ENCODE results near the gene C1orf53. TPM values are rescaled to one million over a fixed set of nuclear protein-coding genes. Genes with fewer than 3 reads are reported as not detected.

The C1orf53 gene
- total and polyA plus RNA-seq, 2 of the 13 experiments (the other 11 are each of a cell fraction or from before 2014, with no cell fraction given): 5.8 to 10.1 TPM

GRCh38 chr1:197915862-197916499 lies 13.6 kb downstream of the C1orf53 start (continued):
- TF ChIP-seq HBP1 (CRISPR knock-in tag; IDR thresholded peaks at IDR 0.05; ENCODE audit: low read depth): no peak
- no peak for TF ChIP-seq ZNF691 (CRISPR knock-in tag; IDR thresholded peaks at IDR 0.05; ENCODE audit: borderline replicate concordance, low read depth)
- TF ChIP-seq ZNF367 (CRISPR knock-in tag; IDR thresholded peaks at IDR 0.05; ENCODE audit: borderline replicate concordance): no peak
- no peak; the same call in 1 of the 2 replicates for TF ChIP-seq FOXC1 (CRISPR knock-in tag; IDR thresholded peaks at IDR 0.05; ENCODE audit: borderline replicate concordance)
- TF ChIP-seq PAX8 (CRISPR knock-in tag; IDR thresholded peaks at IDR 0.05; ENCODE audit: borderline replicate concordance): no peak
- no peak for TF ChIP-seq ZNF451 (CRISPR knock-in tag; IDR thresholded peaks at IDR 0.05)
- TF ChIP-seq NFE2L2 (IDR thresholded peaks at IDR 0.05; ENCODE audit: low read length): no peak
- no peak for TF ChIP-seq HCFC1 (IDR thresholded peaks at IDR 0.05; ENCODE audit: low read depth, low read length)
- TF ChIP-seq HIVEP1 (CRISPR knock-in tag; IDR thresholded peaks at IDR 0.05): no peak
- TF ChIP-seq, protein P1, sequence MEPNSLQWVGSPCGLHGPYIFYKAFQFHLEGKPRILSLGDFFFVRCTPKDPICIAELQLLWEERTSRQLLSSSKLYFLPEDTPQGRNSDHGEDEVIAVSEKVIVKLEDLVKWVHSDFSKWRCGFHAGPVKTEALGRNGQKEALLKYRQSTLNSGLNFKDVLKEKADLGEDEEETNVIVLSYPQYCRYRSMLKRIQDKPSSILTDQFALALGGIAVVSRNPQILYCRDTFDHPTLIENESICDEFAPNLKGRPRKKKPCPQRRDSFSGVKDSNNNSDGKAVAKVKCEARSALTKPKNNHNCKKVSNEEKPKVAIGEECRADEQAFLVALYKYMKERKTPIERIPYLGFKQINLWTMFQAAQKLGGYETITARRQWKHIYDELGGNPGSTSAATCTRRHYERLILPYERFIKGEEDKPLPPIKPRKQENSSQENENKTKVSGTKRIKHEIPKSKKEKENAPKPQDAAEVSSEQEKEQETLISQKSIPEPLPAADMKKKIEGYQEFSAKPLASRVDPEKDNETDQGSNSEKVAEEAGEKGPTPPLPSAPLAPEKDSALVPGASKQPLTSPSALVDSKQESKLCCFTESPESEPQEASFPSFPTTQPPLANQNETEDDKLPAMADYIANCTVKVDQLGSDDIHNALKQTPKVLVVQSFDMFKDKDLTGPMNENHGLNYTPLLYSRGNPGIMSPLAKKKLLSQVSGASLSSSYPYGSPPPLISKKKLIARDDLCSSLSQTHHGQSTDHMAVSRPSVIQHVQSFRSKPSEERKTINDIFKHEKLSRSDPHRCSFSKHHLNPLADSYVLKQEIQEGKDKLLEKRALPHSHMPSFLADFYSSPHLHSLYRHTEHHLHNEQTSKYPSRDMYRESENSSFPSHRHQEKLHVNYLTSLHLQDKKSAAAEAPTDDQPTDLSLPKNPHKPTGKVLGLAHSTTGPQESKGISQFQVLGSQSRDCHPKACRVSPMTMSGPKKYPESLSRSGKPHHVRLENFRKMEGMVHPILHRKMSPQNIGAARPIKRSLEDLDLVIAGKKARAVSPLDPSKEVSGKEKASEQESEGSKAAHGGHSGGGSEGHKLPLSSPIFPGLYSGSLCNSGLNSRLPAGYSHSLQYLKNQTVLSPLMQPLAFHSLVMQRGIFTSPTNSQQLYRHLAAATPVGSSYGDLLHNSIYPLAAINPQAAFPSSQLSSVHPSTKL (CRISPR knock-in tag; IDR thresholded peaks at IDR 0.05): peak; percentile 18; the same call in 1 of the 2 replicates
- TF ChIP-seq ZNF33B (CRISPR knock-in tag; IDR thresholded peaks at IDR 0.05): no peak
- TF ChIP-seq RNF2 (conservative IDR thresholded peaks at IDR 0.05; ENCODE audit: low read depth): no peak; the same call in 1 of the 2 replicates
- TF ChIP-seq ELF4 (CRISPR knock-in tag; IDR thresholded peaks at IDR 0.05; ENCODE audit: borderline replicate concordance): no peak
- no peak for TF ChIP-seq RBAK (CRISPR knock-in tag; IDR thresholded peaks at IDR 0.05)
- TF ChIP-seq ZNF326 (CRISPR knock-in tag; IDR thresholded peaks at IDR 0.05; ENCODE audit: borderline replicate concordance): no peak
- TF ChIP-seq SMYD3 (CRISPR knock-in tag; IDR thresholded peaks at IDR 0.05): no peak
- TF ChIP-seq KDM2A (CRISPR knock-in tag; IDR thresholded peaks at IDR 0.05; ENCODE audit: borderline replicate concordance, low read depth): peak; percentile 53; the same call in 1 of the 2 replicates
- TF ChIP-seq, protein P2, sequence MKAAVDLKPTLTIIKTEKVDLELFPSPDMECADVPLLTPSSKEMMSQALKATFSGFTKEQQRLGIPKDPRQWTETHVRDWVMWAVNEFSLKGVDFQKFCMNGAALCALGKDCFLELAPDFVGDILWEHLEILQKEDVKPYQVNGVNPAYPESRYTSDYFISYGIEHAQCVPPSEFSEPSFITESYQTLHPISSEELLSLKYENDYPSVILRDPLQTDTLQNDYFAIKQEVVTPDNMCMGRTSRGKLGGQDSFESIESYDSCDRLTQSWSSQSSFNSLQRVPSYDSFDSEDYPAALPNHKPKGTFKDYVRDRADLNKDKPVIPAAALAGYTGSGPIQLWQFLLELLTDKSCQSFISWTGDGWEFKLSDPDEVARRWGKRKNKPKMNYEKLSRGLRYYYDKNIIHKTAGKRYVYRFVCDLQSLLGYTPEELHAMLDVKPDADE (CRISPR knock-in tag; IDR thresholded peaks at IDR 0.05): no peak
- TF ChIP-seq FOXM1 (CRISPR knock-in tag; IDR thresholded peaks at IDR 0.05): no peak
- TF ChIP-seq ATF3 (CRISPR knock-in tag; IDR thresholded peaks at IDR 0.05): no peak
- TF ChIP-seq KDM1A (CRISPR knock-in tag; IDR thresholded peaks at IDR 0.05): 0 out of 2 replicates have a peak, but pooled peaks have one; percentile 22
- no peak for TF ChIP-seq MTA1 (CRISPR knock-in tag; IDR thresholded peaks at IDR 0.05; ENCODE audit: borderline replicate concordance)

Measured in HepG2 (cell line).